Measurements from ENCODE around the gene TMEM198. TPM values are rescaled to one million over a fixed set of nuclear protein-coding genes. Genes with fewer than 3 reads are reported as not detected.
A peak's percentile ranks its signal among the peaks of the same experiment; 100 is the strongest.

The TMEM198 gene
- total RNA-seq, 1 experiment from 2014 or later, result 2.3 TPM

DNA sequence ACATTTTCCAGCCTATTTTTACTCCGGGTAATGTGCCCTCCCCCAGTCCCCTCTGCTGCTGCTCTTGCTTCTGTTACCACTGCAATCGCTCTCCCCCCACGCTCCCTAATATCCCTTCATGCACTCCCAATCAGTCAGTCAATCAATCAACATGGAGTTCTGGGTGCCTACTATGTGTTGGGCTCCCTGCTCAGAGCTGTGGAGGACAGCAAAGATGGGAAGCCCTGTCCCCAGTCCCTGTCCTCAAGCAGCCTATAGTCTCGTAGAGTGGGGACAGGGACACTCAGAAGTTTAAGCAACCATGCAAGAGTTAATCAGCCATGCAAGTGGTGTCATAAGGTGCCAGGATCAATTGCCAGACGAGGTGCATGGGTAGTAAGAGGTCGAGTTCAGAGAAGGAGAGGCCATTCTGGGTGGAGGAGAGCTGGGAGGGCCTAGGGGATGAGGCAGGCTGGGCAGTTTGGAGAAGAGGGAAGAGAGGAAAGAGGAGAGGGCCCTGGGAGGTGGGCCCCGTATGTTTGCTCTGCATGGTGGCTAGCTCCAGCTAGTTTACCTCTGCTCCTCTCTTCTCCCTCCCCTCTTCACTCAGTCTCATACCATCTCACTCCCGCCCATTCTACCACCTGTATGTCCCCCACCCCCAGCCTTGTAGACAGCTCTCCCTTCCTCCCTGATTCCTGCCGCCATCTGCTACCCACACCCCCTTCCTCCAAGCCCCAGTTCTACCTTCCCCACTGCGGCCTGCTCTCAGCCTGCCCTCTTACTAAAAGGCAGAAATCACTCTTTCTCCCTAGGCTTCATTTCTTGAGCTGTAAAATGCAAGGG is 25.7 kb upstream of the TMEM198 start:
- ATAC-seq (no peak), DNase-seq (ENCODE audit: low read depth, low spot score) (no peak)
- Histone ChIP-seq H3K27ac (ENCODE audit: low read length) (no peak overlapping the region), H3K9me3 (ENCODE audit: control insufficient read depth, insufficient read depth, low read depth, low read length) (no peaks in the 10 kb centered on the region), H3K4me3 (ENCODE audit: low read depth in 2 of 2, low read length in 2 of 2) (no peak overlapping the region), H3K36me3 (ENCODE audit: control insufficient read depth, insufficient read depth, low read length) (no peaks in the 10 kb centered on the region), H3K4me1 (ENCODE audit: control insufficient read depth, insufficient read depth, low read length) (peaks cover 10% of the 10 kb centered on the region), H3K27me3 (ENCODE audit: control insufficient read depth, insufficient read depth, low read length) (no peaks in the 10 kb centered on the region)
- intact Hi-C loops (cut with micrococcal nuclease; ENCODE audit: unreplicated experiment), result no loop called here
- TF ChIP-seq, protein P1, sequence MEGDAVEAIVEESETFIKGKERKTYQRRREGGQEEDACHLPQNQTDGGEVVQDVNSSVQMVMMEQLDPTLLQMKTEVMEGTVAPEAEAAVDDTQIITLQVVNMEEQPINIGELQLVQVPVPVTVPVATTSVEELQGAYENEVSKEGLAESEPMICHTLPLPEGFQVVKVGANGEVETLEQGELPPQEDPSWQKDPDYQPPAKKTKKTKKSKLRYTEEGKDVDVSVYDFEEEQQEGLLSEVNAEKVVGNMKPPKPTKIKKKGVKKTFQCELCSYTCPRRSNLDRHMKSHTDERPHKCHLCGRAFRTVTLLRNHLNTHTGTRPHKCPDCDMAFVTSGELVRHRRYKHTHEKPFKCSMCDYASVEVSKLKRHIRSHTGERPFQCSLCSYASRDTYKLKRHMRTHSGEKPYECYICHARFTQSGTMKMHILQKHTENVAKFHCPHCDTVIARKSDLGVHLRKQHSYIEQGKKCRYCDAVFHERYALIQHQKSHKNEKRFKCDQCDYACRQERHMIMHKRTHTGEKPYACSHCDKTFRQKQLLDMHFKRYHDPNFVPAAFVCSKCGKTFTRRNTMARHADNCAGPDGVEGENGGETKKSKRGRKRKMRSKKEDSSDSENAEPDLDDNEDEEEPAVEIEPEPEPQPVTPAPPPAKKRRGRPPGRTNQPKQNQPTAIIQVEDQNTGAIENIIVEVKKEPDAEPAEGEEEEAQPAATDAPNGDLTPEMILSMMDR (IDR thresholded peaks at IDR 0.05), result no peak
- TF ChIP-seq POLR2AphosphoS5 (IDR thresholded peaks at IDR 0.05; ENCODE audit: low read depth, low read length) (no peak), TCF7L2 (IDR thresholded peaks at IDR 0.05; ENCODE audit: low read depth, low read length) (no peak), SIN3A (IDR thresholded peaks at IDR 0.05; ENCODE audit: borderline replicate concordance, insufficient read depth, low read depth, low read length) (no peak)
- TF ChIP-seq, protein P2, sequence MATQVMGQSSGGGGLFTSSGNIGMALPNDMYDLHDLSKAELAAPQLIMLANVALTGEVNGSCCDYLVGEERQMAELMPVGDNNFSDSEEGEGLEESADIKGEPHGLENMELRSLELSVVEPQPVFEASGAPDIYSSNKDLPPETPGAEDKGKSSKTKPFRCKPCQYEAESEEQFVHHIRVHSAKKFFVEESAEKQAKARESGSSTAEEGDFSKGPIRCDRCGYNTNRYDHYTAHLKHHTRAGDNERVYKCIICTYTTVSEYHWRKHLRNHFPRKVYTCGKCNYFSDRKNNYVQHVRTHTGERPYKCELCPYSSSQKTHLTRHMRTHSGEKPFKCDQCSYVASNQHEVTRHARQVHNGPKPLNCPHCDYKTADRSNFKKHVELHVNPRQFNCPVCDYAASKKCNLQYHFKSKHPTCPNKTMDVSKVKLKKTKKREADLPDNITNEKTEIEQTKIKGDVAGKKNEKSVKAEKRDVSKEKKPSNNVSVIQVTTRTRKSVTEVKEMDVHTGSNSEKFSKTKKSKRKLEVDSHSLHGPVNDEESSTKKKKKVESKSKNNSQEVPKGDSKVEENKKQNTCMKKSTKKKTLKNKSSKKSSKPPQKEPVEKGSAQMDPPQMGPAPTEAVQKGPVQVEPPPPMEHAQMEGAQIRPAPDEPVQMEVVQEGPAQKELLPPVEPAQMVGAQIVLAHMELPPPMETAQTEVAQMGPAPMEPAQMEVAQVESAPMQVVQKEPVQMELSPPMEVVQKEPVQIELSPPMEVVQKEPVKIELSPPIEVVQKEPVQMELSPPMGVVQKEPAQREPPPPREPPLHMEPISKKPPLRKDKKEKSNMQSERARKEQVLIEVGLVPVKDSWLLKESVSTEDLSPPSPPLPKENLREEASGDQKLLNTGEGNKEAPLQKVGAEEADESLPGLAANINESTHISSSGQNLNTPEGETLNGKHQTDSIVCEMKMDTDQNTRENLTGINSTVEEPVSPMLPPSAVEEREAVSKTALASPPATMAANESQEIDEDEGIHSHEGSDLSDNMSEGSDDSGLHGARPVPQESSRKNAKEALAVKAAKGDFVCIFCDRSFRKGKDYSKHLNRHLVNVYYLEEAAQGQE (IDR thresholded peaks at IDR 0.05; ENCODE audit: insufficient read depth in 1 of 2, low read depth in 2 of 2, low read length in 1 of 2), result no peak
- POLR2A ChIA-PET, result interaction anchor here (0.6 kb wide), 1 partner anchor 30 kb away, joined by 3 read pairs; no protein-coding TSS in a partner anchor
- CTCF ChIA-PET, result interaction anchor here (0.9 to 1.4 kb wide), 3 partner anchors 8 to 24 kb away, joined by 3 to 5 read pairs (median 3); no protein-coding TSS in a partner anchor
- BruUV-seq (replicated peaks), result no TSS peak
- in situ Hi-C loops (cut with HindIII; ENCODE audit: low pct_unique_long_range_greater_than_20kb, low sequenced_read_pairs), result no loop called here

DNA sequence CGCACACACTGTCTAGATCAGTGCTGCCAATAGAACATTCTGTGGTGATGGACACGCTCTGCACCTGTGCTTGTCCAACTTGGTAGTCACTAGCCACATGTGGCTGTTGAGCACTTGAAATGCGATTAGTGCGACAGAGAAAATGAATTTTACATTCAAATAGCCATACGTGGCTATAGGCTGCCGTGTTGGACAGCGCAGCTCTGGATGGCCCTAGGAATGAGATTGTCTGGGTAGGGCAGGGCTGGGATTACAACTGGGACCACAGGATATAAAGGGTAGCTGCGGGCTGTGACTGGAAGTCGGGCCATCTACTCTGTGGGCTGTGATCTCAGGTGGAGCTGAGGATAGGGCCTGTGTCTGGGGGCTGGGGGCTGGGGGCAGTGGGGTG is 24.3 kb upstream of the TMEM198 start:
- ChIA-PET POLR2A (no interaction called here), CTCF (interaction anchor here (0.8 to 2.9 kb wide), 4 partner anchors 21 to 117 kb away, joined by 3 to 12 read pairs (median 7); partner anchors contain the start of gene GMPPA)
- H3K27ac ChIP-seq (ENCODE audit: low read length), result no peak overlapping the region
- H3K4me3 ChIP-seq (ENCODE audit: low read depth in 2 of 2, low read length in 2 of 2), result no peak overlapping the region
- no peaks in the 10 kb centered on the region for H3K36me3 ChIP-seq (ENCODE audit: control insufficient read depth, insufficient read depth, low read length)
- H3K27me3 ChIP-seq (ENCODE audit: control insufficient read depth, insufficient read depth, low read length), result no peaks in the 10 kb centered on the region
- TF ChIP-seq, protein P1 (IDR thresholded peaks at IDR 0.05), result no peak
- TF ChIP-seq, protein P2 (IDR thresholded peaks at IDR 0.05; ENCODE audit: insufficient read depth in 1 of 2, low read depth in 2 of 2, low read length in 1 of 2), result peak in 1 of 2 experiments; percentile 41; a peak in 1 of 4 replicates
- TF ChIP-seq SIN3A (IDR thresholded peaks at IDR 0.05; ENCODE audit: borderline replicate concordance, insufficient read depth, low read depth, low read length), result no peak
- no peaks in the 10 kb centered on the region for H3K9me3 ChIP-seq (ENCODE audit: control insufficient read depth, insufficient read depth, low read depth, low read length)
- H3K4me1 ChIP-seq (ENCODE audit: control insufficient read depth, insufficient read depth, low read length), result peaks cover 10% of the 10 kb centered on the region
- ATAC-seq (no peak), DNase-seq (ENCODE audit: low read depth, low spot score) (no peak)
- intact Hi-C loops (cut with micrococcal nuclease; ENCODE audit: unreplicated experiment), result no loop called here
- no TSS peak for BruUV-seq (replicated peaks)
- in situ Hi-C loops (cut with HindIII; ENCODE audit: low pct_unique_long_range_greater_than_20kb, low sequenced_read_pairs), result no loop called here
